Motor neuron (in vitro differentiated cells): ENCODE measurements around the gene LHPP. TPM values are rescaled to one million over a fixed set of nuclear protein-coding genes. Genes with fewer than 3 reads are reported as not detected.
A peak's percentile ranks its signal among the peaks of the same experiment; 100 is the strongest.

Source experiments
- ATAC-seq, 8 experiments: fragments of 200-7000 bp; cut with Tn5 transposase; replicated peaks in 6 of 8; 2 replicates each; pipeline ENCODE4 v1.8.0; 2021; ENCODE audit warnings: mild to moderate bottlenecking in 8 of 8, moderate library complexity in 8 of 8
- H3K27ac ChIP-seq, 2 donors: fragments of 250-450 bp; sonication (Bioruptor Pico); 2 replicates each; pipeline ENCODE4 v1.9.0; 2021; ENCODE audit warnings: antibody characterized with exemption in 2 of 2, mild to moderate bottlenecking in 2 of 2, moderate library complexity in 1 of 2
- H3K4me1 ChIP-seq, 2 donors: fragments of 250-450 bp; sonication (Bioruptor Pico); replicated peaks in 1 of 2; 2 replicates each; pipeline ENCODE4 v1.6.1; 2021; ENCODE audit warnings: antibody characterized with exemption in 2 of 2, mild to moderate bottlenecking in 2 of 2, moderate library complexity in 1 of 2
- H3K4me3 ChIP-seq, 5 donors: fragments of 250-450 bp; sonication (Bioruptor Pico); 2 replicates each; pipeline ENCODE4 v1.9.0; 2021; ENCODE audit warnings: antibody characterized with exemption in 5 of 5, mild to moderate bottlenecking in 5 of 5, moderate library complexity in 4 of 5
- WGBS, 10 experiments: fragments of 450-650 bp; shearing (Covaris generic); methylation state at CpG; one replicate each; pipeline ENCODE4 v1.0.0; 2022; 5-methylcytosine and 5-hydroxymethylcytosine counted together
- in situ Hi-C, 9 experiments: fragments of 400-800 bp; cut with MboI; loops; one replicate each; pipeline ENCODE4 v1.15.0; 2021; ENCODE audit warnings: low sequenced_read_pairs in 9 of 9, low pct_unique_long_range_greater_than_20kb in 2 of 9; ENCODE audit not compliant: unreplicated experiment in 9 of 9
- total RNA-seq, 8 experiments: library from RNA; unstranded; fragments of 300-600 nt; gene quantifications; 2 replicates each; pipeline versions ENCODE4 v1.2.3 to v1.2.4, GENCODE V29; 2022

Gene LHPP
- total RNA-seq, 8 experiments from 2014 or later, result 3.4 to 14.5 (median 8.6) TPM

DNA sequence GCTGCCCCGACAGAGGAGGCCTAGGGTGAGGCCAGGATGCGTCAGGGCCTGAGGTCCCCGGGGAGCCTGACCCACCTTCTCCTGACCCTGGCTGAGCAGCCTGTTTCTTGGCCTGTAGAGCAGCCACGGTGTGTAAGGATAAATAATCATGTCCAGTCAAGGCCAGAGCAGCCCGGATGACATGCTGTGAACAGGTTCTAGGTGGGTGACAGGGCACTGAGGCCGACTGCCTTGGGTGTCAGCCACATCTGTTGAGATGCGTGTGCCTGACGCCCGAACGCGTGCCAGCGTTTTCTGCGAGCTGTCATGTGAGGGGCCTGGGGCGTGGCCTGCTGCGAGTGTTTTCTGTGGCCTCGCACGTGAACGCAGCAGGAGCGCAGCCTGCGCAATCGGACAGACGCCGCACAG is 164.2 kb downstream of the LHPP start:
- in situ Hi-C loops, result no loop called here
- Histone ChIP-seq H3K4me3 (no peak overlapping the region), H3K27ac (peak overlapping the region in 1 of 2 donors; percentile 78), H3K4me1 (peaks cover 31 to 46% of the 10 kb centered on the region in 2 donors)
- WGBS, 10 experiments, result 97 to 100% methylated on average over 2 to 10 of the region's 23 CpGs; no CpG with 5 or more reads in 8 of the 10 experiments
- peak in 4 of 8 experiments; percentile 35 to 69 (median 66) for ATAC-seq

DNA sequence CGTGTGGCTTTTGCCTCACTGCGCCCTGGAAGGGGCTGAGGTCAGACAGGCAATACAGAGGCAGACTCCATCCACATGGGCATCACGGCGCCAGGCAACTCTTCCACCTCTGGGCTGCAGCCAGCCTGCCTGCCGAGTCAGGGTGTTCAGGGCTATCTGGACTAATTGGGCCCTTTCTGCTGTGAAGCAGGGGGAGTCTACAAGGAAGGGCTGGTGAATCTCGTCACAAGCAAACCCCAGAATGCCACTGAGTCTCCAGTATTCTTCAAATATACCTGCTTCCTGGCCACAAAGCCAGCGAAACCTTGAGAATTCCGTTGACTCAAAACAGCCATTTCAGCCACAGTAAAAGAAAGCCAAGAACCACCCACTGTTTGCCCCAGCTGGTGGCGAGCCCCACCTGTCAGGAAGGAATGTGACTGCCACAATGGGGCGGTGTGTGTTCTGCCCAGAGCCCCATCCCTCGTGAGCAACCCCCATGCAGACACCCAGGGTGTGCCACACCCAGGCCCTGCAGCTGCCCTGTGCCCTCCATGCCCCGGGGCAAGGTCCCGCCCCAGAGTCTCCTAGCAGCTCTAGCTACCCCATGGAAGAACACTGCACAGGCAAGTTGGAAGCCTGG is 165.2 kb downstream of the LHPP start:
- Histone ChIP-seq H3K4me3 (no peak overlapping the region), H3K4me1 (peaks cover 25 to 42% of the 10 kb centered on the region in 2 donors), H3K27ac (no peak overlapping the region)
- ATAC-seq, result peak in 3 of 8 experiments; percentile 20 to 69 (median 43)
- in situ Hi-C loops, result no loop called here
- WGBS, 10 experiments, result 0 to 100% (median 83%) methylated on average over 1 to 5 of the region's 13 CpGs; no CpG with 5 or more reads in 3 of the 10 experiments

DNA sequence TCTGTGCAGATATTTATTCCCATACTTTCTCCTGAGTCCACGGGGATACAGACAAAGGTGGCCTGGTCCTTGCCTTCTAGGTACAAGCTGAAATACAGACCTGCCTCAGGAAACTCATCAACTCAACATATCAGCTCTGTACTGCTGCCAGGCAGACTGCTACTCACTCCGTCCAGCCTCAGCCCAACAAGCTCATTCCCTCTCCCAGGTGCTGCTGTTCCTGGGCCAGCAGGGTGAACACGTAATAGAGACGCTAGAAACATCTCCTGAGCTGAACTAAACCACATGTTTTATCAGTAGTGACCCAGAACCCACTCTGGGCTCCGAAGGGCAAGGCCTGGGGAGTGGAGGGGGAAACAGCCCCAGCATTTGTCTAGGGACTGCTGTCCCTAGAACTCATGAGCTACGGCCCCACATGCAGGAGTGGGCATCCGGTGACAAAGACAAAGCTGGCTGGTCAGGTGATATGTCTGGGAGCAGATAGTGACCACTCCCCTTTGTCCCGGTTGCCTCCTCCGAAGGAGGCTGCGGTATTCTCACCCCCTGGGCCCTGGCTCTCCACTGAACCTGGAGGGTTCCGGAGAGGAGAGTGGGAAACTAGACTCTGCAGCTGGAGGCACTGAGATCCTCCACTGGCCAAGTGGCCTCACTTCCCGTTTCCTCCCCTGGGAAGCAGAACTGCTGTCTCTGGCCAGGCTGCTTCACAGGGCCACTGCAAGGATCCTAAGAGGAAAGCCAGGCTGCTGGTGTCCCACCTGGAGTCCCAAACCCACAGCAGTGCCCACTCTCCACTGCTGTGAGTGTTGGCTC is 166.4 kb downstream of the LHPP start:
- WGBS, 10 experiments, result 70 to 100% (median 81%) methylated on average over 1 to 9 of the region's 12 CpGs; no CpG with 5 or more reads in 3 of the 10 experiments
- ATAC-seq, result peak in 5 of 8 experiments; percentile 4 to 67 (median 48)
- peaks cover 22 to 45% of the 10 kb centered on the region in 2 donors for H3K4me1 ChIP-seq
- no peak overlapping the region for H3K4me3 ChIP-seq
- in situ Hi-C loops, result no loop called here
- peak overlapping the region in 1 of 2 donors; percentile 28 for H3K27ac ChIP-seq

- 87 to 100% (median 90%) methylated on average over 1 to 3 of the region's 9 CpGs; no CpG with 5 or more reads in 7 of the 10 experiments for WGBS, 10 experiments
- no peak for ATAC-seq
- Histone ChIP-seq H3K4me3 (no peak overlapping the region), H3K4me1 (peaks cover 22 to 45% of the 10 kb centered on the region in 2 donors), H3K27ac (peak overlapping the region in 1 of 2 donors; percentile 28)
- in situ Hi-C loops, result no loop called here
Measured at GRCh38 chr10:124628676-124629021, 167.0 kb downstream of the LHPP start.

- peak in 1 of 8 experiments; percentile 42 for ATAC-seq
- H3K4me3 ChIP-seq, result no peak overlapping the region
- H3K27ac ChIP-seq, result no peak overlapping the region
- 24 to 100% (median 89%) methylated on average over 1 to 5 of the region's 6 CpGs; no CpG with 5 or more reads in 3 of the 10 experiments for WGBS, 10 experiments
- peaks cover 22 to 45% of the 10 kb centered on the region in 2 donors for H3K4me1 ChIP-seq
- in situ Hi-C loops, result no loop called here
Measured at GRCh38 chr10:124629415-124629814, 167.8 kb downstream of the LHPP start.

- H3K4me1 ChIP-seq, result peaks cover 22 to 45% of the 10 kb centered on the region in 2 donors
- no peak overlapping the region for H3K27ac ChIP-seq
- ATAC-seq, result no peak
- no peak overlapping the region for H3K4me3 ChIP-seq
- 94 to 100% (median 98%) methylated on average over 2 to 5 of the region's 6 CpGs; no CpG with 5 or more reads in 6 of the 10 experiments for WGBS, 10 experiments
- in situ Hi-C loops, result no loop called here
Measured at GRCh38 chr10:124629842-124630241, 168.2 kb downstream of the LHPP start.

DNA sequence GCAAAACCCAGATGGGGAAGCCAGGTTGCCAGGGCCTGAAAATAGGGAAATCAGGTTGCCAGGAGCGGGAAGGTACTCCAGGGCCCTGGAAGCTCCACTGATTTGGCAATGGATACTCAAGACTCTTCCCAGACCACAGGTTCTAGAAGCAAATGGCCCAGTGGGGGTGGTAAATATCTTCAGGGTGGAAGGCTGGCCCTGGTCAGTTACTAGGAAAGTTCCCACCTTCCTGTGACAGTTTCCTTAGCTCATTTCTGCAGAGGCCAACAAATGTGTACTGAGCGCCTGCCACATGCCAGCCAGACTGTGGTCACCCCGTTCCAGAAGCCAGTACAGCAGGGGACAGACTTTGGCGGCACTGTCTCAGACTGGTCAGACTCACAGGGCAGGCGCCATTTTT is 168.9 kb downstream of the LHPP start:
- Histone ChIP-seq H3K4me3 (no peak overlapping the region), H3K27ac (no peak overlapping the region), H3K4me1 (peaks cover 17 to 40% of the 10 kb centered on the region in 2 donors)
- ATAC-seq, result no peak
- in situ Hi-C loops, result no loop called here
- 80 to 100% (median 100%) methylated on average over 1 to 4 of the region's 5 CpGs; no CpG with 5 or more reads in 6 of the 10 experiments for WGBS, 10 experiments

GRCh38 chr10:124632064-124632531 is 170.5 kb downstream of the LHPP start:
- peak in 5 of 8 experiments; percentile 36 to 57 (median 42) for ATAC-seq
- no peak overlapping the region for H3K4me3 ChIP-seq
- H3K4me1 ChIP-seq, result peaks cover 8 to 24% of the 10 kb centered on the region in 2 donors
- in situ Hi-C loops, result no loop called here
- 67 to 78% methylated on average over 3 to 13 of the region's 19 CpGs; no CpG with 5 or more reads in 8 of the 10 experiments for WGBS, 10 experiments
- no peak overlapping the region for H3K27ac ChIP-seq

DNA sequence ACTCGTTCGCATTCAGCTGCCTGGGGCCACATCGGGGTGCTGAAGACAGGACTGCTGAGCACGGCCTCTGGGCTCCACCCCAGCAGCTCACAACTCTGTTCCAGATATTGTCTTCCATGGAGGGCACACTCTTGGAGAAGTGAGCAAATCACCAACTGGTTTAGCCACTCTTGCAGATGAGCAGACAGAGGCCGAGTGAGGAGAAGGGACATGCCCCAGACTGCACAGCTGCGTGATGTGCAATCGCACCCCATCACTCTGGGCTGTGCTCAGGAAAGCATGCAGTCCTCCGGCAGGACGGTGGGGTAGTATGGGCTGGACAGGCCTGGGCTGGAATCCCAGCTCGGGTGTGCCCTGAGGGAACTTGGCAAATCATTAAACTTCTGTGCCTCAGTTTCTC is 170.9 kb downstream of the LHPP start:
- in situ Hi-C loops, result no loop called here
- peak in 3 of 8 experiments; percentile 5 to 8 (median 5) for ATAC-seq
- Histone ChIP-seq H3K27ac (no peak overlapping the region), H3K4me3 (no peak overlapping the region), H3K4me1 (peaks cover 8 to 22% of the 10 kb centered on the region in 2 donors)
- WGBS, 10 experiments, result 80 to 100% (median 88%) methylated on average over 1 to 5 of the region's 10 CpGs; no CpG with 5 or more reads in 4 of the 10 experiments

- in situ Hi-C loops, result no loop called here
- WGBS, 10 experiments, result 80 to 100% (median 94%) methylated on average over 1 to 10 of the region's 19 CpGs
- no peak overlapping the region for H3K4me3 ChIP-seq
- H3K27ac ChIP-seq, result no peak overlapping the region
- H3K4me1 ChIP-seq, result peaks cover 16 to 27% of the 10 kb centered on the region in 2 donors
- no peak for ATAC-seq
Measured at GRCh38 chr10:124636271-124636995, 174.8 kb downstream of the LHPP start.

DNA sequence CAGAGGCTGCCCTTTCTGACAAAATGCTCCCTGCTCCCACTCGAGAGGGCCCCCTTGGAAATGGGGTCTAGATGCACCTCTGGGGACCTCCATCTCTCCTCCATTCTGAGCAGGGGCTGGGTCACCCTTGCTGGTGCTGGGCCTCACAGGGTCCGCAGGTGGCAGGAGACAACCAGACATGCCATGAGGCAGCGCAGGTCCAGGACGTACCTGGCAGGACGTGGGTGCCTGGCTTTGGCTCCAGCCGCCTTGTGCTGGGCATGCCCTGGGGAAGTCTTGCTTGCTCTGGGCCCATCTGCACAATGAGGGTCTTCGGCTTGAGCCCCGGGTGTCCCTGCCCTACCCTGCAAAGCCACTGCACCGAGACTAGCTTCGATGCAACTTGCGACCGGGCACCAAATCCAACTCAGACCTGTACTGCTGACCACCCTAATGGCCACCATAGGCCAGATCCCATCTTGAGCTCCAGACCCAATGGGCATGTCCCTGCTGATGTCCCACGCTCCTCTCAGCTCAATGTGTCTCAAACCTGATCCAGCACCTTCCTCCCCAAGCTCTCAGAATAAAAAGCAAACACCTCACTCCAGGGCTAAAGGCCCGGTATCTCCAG is 175.6 kb downstream of the LHPP start:
- no peak for ATAC-seq
- H3K4me3 ChIP-seq, result no peak overlapping the region
- WGBS, 10 experiments, result 93 to 100% methylated on average over 3 to 13 of the region's 14 CpGs; no CpG with 5 or more reads in 8 of the 10 experiments
- in situ Hi-C loops, result no loop called here
- H3K4me1 ChIP-seq, result peaks cover 21 to 33% of the 10 kb centered on the region in 2 donors
- H3K27ac ChIP-seq, result no peak overlapping the region

DNA sequence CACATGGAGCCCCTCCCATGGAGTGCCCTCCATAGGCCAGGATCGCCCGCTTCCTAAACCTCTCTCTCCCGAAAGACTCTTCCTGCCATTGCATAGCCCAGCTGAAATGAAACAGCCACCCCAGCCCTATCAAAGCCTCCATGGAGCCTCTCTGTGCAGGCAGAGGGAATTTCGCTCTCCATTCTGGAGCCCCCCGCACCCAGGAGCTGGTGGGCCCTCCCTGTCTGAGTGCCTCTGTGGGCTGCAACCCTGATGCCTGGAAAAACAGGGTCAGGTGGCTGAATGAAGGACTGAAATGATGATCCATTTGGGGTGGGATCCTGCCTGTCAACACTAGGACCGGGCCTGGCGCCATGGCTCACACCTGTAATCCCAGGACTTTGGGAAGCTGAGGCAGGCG is 176.1 kb downstream of the LHPP start:
- Histone ChIP-seq H3K27ac (no peak overlapping the region), H3K4me1 (peaks cover 27 to 33% of the 10 kb centered on the region in 2 donors), H3K4me3 (no peak overlapping the region)
- WGBS, 10 experiments, result 100% methylated on average over 1 to 5 of the region's 8 CpGs; no CpG with 5 or more reads in 6 of the 10 experiments
- ATAC-seq, result no peak
- in situ Hi-C loops, result no loop called here
